Tongue (tissue), 2 donors: Measurements from ENCODE around the gene IFI44L. TPM values are rescaled to one million over a fixed set of nuclear protein-coding genes. Genes with fewer than 3 reads are reported as not detected.

Experiments
- DNase-seq: peaks from one replicate; pipeline ENCODE4 v3.0.0-alpha.2; 2015
- total RNA-seq: library from RNA; depleted of rRNA; stranded (reverse); fragments of >200 nt; gene quantifications from one replicate; pipeline ENCODE4 v1.2.3, GENCODE V29; 2014

IFI44L gene
- 4.7 TPM for total RNA-seq

DNA sequence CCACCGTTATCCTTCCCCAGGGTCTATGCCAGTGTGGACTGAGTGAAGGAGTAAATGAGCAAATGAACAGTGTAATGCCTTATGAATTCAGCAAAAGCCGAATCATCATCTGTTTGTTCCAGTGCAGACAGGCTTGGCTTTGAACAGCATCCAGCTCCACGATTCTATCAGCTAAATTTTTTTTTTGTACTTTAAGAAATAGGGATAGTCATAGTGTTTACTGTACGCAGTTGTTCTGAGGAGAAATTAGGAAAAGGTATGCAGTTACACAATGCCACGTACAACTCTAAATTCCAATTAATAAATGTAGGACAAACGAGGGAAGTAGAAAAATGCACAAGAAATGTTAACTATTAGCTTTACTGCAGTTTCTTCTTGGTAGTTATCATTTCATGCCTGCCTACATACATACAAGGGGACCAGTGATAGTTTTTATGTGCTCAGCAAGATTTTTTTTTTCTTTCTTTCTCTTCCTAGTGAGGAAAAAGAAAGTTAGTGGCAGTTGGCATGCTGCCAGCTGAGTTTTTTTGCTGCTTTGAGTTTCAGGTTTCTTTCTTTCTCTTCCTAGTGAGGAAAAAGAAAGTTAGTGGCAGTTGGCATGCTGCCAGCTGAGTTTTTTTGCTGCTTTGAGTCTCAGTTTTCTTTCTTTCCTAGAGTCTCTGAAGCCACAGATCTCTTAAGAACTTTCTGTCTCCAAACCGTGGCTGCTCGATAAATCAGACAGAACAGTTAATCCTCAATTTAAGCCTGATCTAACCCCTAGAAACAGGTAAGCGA, at the start of gene IFI44L:
TSS of gene IFI44L (plus strand) at position 646 of the 777 bp plus-strand sequence. CDS start 7,468 bp downstream, outside the sequence.
- peak; percentile 63 for DNase-seq

DNA sequence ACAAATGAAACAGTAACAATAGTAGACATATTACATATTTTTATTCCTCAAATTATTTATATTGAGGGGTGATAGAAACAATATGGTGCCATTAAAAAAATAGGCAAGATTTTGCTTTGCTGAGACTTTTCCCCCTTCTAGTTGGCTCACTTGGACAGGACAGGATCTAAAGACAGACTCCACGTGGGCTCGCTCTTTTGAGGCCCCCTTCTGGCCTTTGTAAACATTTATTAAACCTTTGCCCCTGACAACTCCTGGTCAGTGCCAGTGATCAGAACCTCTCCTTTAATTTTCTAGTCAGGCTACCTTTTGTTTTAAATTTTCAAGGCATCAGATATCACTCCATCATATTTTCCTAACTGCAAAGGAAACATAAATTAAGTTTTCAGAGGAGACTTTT, 49.7 kb upstream of the IFI44L start:
- no peak for DNase-seq

DNA sequence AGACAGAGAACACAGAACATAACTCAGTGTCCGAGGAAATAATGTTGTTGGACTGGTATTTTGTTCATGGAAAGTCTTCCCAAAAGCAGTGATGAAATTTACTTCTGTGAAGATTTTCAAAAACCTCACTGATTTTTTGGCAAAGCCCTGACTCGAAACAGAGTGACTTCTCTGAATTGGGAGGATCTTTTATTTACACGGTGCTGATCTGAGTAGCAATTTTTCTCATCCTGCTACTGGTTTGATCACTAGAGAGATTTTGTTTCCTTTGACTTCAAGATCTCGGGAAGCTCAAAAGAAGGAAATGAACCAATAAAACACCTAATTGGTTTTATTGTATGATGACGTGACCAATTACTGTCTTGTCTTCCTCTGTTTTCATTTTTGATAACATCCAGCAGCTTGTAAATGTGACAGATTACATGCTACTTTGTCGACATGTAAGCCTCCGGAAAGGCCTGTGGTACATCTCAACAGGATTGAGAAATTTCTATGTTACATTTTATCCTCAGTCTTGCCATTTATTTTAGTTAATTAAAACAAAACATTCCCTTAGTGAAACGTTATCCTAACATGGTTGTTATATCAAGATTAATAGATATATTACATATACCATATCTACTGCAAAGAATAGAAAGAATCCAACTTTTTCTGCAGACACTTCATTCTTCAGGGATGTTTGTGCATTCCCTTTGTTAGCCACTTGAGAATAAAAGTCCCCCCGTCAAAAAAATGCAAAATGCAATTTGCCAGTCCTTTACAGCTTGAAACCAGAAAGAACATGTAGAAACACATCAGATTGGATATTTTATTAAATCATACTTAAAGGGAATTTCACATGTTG, 42.8 kb upstream of the IFI44L start:
- peak; percentile 14 for DNase-seq

DNA sequence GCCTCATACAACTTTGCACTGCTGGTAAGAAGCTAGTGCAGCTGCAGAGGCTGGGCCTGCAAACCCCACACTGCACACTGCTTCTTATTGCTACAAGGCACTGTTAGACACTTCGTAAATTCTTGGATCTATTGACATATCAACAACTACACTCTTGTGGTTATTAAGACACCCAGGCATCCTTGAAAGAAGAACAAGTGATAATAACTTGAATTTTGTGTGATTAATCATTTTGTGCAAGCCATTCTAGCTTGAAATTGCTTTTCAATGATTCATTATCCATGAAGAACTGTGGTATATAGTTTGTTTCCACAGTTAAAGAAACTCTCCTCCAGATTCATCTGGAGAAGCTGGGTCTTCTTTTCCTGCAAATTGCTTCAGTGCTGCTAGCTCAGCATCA, 33.7 kb upstream of the IFI44L start:
- DNase-seq, result no peak

DNA sequence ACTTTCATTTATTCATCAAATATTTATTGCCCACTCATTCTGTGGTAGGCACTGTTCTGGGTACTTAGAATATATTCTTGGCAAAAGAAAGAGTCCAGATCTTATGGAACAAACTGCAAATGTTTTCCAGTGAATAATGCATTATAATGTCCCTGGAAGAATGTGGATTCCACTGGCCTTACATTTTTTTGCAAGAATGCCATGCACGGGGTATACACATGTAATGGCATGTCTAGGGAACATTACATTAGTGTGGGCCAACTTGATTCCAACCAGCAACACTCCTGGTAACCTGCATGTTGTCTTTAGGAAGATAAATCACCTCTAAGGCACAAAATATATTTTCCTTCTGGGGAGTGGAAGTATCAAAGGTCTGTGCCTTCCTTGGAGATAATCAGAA, 33.0 kb upstream of the IFI44L start:
- DNase-seq, result no peak

DNA sequence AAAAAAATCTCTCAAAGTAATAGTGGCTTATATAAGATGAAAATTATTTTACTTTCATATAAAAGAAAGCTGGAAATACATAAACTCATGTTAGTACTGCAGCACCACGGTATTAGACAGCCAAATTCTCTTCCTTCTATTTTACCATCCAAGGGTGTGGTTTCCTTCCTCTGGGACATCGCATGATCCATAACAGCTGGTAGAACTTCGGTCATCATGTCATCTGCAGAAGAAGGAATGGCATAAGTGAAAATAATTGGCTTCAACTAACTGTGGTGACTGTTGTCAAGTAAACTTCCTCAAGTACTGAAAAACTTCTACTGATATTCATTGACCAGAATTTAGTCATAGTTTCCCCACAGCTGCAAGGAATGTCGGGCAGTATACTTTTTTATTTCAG, 28.3 kb upstream of the IFI44L start:
- peak; percentile 31 for DNase-seq

DNA sequence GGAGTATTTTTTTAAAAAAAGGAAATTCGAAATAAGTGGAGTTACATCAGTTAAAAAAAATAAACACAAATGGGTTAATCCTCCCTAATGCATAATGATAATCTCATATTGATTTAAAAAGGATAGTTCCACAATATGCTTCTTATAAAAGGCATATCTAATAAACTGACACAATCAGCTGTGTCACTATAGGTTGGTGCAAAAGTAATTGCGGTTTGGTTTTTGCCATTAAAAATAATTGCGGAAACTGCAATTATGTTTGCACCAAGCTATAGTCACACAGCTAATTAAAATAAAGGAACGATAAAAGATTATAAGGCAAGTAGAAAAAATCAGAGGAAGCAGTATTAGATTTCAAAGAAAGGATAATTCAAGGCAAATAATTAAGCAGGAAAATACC, 21.0 kb upstream of the IFI44L start:
- DNase-seq, result no peak

DNA sequence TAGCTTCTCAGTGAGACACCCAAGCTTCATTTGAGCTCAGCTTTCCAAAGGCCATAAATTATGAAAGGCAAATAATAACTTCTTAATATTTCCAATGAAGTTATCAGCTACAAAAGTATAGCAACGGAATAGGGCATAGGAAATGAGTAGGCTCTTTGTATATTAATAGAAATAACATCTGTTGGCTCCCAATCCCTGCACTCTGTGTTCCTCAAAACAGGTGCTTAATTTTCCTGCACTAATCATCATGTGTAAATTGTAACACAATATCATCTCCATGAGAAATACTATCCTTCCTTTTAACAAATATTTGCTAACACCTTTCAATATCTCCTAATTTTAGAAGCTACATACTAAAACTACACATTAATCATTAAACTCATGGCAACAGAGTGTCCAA, 19.2 kb upstream of the IFI44L start:
- peak; percentile 37 for DNase-seq

DNA sequence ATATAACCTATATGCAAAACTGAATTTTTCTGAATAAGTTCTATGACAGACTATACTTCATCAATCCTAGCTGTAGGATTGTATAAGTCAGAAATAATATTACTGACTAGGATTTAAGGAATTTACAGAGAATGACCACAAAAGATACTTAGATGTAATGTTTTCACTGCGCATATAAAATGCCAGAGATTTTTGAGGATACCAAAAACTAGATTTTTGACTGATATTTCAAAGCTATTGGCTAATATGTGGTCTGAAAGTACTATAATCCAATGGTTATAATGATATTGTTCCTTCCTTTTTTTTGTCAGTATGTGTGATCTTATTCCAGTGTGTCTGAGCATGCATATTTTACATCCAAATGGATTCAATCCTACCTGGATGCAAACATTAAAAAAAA, 17.0 kb upstream of the IFI44L start:
- no peak for DNase-seq

DNA sequence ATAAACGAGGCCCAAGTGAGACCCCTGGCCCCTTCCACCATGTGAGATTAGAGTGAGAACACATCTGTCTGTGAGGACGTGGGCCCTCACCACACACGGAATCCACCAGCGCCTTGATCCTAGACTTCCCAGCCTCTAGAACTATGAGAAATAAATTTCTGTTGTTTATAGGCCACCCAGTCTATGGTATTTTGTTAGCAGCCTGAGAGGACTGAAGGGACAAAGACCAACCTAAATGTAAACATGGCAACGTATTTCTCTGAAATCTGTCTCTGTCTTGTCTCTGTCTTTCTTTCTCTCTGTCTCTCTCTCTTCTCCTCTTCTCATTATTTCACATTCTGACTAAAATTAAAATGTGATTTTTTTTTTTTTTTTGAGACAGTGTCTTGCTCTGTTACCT, 15.6 kb upstream of the IFI44L start:
- no peak for DNase-seq

DNA sequence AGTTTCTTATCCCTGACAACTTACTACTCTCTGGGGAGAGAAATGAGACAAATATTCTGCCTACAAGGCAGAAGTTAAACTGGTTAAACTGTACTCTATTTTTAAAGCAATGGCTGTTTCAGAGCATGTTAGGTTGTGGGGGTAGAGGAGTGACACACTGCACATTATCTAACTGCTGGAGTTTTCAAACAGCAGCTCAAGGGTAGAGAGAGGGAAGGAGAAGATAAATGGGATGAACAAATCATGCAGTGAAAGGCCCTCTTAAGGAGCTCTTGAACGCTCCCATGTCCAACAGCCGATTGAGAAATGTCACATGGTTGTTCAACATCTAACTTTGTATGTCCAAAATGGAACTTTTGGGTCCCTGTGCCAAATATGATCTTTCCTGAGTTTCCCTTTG, 14.0 kb upstream of the IFI44L start:
- no peak for DNase-seq

DNA sequence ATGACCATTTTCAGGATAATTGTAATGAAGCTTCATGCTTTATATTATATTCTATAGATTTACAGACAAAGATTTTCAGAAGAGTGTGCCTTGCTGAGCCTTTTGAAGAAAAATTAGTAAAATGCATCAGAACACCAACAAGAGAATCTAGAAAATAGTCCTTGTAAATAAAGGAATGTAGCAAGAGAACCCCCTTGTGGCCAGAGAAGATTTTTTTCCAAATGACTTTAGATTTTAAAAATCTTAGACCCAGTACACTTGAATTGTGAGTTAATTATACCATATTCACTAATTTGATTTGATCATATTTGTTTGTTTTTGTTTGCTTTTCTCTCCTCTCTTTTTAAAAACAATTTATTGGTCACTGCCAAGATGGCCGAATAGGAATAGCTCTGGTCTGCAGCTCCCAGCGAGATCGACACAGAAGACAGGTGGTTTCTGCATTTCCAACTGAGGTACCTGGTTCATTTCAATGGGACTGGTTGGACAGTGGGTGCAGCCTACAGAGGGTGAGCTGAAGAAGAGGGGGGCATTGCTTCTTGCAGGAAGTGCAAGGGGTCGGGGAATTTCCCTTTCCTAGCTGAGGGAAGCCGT, 12.8 kb upstream of the IFI44L start:
- peak; percentile 60 for DNase-seq

DNA sequence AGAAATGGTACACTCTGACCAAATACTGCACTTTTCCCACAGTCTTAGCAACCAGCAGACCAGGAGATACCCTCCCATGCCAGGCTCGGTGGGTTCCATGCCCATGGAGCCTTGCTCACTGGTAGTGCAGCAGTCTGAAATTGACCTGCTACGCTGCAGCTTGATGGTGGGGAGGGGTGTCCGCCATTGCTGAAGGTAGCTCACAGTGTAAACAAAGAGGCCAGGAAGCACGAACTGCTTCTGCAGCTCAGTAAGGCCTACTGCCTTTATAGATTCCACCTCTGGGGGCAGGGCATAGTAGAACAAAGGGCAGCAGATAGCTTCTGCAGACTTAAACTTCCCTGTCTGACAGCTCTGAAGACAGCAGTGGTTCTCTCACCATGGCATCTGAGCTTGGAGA, 12.3 kb upstream of the IFI44L start:
- DNase-seq, result no peak

DNA sequence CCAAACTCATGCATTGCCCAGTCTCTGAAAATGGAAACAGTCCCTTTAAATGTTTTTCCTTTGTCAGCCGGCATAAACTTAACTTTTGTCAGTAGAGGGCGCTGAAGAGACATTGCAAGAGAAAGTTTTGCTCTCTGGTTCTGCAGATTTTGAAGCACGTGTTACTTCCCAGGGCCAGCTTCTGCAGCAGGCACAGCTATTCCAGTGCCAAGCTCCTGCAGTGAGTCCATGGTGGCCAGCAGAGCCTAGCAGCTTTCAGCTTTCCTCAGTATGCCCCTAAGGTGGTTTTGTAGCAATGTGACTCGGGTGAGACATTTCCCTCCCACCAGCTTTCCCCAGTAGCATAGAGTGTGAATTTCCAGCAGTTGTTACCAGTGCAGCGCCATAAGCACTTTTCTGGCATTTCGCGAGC, 2.6 kb upstream of the IFI44L start:
- DNase-seq, result peak; percentile 95

DNA sequence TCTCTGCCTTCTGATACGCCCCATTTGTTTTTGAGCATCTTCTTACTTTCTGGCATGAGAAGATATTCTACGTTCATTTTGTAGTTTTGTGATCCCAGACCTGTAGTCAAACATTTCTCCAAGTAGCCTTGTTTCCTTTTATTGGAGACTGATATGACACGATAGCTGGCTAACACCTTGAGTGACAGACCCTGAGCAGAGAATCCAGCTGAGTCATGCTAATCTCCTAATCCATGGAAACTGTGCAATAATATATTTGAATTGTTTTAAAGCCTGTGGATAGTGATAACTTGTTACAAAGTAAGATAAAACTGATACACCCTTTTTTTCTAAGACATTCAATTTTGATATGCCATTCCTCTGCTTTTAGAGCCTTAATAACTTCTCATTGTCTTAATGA, 1.2 kb upstream of the IFI44L start:
- DNase-seq, result peak; percentile 2

DNA sequence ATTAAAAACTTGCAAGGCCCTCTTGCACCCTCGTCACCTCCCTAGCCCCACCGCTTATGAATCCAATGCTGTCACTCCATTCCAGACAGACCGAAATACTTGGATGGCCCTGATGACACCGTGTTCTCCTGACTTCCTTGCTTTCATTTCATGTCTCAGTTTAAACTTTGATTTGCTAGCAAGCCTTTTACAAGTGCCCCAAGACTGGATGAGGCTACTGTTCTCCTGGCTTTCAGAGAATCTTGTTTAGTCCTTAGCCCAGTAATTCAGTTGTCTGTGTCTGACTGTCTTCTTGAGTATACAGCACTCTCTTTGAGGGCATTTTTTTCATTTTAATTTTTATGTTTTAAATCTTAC, 824 bp upstream of the IFI44L start:
- no peak for DNase-seq

DNA sequence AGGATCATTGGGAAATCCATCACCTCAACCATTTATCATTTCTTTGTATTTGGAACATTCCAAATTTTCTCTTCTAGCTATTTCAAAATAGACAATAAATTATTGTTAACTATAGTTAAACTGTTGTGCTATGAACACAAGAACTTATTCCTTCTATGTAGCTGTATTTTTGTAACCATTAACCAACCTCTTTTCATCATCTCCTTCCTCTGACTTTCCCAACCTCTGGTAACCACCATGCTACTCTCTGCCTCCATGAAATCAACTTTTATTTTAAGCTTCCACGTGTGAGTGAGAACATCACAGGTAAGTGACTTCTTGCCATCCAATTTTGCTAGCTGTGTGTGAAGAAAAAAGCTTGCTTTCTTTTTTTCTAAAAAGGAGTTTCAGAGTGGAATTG, 418 bp downstream of the IFI44L start:
- DNase-seq, result peak; percentile 3

DNA sequence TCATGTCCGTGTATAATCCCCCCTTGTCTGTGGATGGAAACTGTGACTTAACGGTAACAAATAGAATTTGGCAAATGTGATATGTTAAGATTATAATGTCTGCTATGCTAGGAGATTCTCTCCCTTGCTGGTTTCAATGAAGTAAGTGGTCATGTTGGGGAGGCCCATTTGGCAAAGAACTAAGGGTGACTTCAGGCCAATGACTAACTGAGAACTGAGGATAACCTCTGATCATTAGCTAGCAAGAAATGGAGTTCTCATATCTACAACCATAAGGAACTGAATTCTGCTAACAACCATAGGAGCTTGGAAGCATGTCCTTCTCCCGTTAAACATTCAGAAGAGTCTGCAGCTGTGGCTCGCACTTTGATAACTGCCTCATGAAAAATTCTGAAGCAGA, 2.3 kb downstream of the IFI44L start:
- no peak for DNase-seq

DNA sequence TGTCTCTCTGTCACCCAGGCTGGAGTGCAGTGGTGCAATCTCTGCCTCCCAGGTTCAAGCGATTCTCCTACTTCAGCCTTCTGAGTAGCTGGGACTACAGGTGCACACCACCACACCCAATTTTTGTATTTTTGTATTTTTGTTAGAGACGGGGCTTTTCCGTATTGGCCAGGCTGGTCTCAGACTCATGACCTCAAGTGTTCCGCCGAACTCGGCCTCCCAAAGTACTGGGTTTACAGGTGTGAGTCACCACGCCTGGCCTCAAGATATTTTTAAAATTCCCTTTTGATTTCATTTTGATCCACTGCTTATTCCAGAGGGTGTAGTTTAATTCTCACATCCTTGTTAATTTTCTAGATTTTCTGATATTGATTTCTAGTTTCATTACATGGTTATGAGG, 3.8 kb downstream of the IFI44L start:
- no peak for DNase-seq

DNA sequence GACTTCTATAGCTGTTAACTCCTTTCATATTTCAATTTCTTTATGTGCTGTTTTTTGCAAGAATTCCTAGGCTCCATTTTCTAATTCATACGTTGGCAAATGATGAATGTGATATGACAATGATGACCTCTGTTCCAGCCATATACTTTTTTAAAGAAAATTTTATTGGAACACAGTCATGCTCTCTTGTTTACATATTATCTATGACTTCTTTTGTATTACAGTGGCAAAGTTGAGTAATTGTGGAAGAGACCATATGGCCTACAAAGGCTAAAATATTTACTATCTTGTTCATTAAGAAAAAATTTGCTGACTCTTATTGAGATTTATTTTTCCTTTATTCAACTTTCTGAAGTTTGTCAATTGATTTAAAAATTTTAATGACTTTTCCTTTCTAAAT, 7.1 kb downstream of the IFI44L start:
- DNase-seq, result no peak

DNA sequence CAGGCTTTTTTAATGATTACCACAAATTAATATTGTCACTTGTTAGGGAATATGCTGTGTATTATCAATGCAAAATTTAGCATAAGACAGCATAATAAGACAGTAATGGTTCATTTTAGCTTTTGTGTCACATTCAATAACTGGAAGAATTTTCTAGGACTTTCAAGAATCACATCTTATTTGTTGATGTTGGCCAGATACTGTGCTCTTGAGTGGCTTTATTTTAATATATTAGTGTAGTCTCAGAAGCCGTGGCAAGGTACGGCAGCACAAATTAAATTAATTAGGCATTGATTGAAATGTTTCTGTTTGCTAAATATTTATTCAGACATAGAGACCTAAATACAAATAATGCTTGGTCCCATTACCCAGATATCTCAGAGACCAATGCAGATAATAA, 10.4 kb downstream of the IFI44L start:
- DNase-seq, result no peak

DNA sequence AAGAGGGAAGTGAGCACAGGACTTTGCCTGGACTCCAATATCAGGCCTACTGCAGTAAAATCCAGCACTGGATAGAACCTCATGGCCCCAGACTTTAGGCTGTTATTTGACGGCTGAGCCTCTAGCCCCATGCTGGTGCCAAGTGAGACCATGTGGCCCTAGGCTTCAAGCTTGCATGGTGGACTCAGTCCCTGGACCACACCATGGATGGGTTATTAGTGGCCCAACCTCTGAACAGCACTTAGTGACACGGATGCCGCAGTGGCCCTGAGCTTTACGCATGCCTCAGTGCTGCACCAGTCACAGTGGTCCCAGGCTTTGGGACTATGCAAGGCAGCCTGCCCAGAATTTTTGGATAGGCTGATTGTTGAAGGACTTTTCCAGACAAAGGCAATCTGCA, 13.0 kb downstream of the IFI44L start:
- no peak for DNase-seq

DNA sequence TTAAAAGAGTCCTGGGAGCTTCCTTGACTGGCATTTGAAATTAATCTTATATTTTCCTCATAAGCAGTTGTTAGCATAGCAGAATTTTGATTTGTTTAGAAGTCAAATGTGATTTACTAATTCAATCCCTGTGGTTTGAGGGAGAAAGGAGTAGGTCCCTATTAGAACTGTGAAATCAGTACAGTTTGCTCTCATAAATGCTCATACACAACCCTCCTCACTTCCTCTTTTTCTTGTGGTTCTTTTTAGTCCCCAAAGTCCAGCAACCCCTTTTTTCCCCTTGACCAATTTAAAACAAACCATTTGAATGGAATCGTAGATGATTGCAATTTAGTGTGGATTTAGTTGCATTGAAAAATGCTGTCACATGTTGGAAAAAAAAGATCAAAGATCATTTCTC, 20.2 kb downstream of the IFI44L start:
- no peak for DNase-seq
